HG03342 (cell line): ENCODE results near the gene KCTD1.
"Not testable (repeated sequence)": the region's sequence is repeated elsewhere in the genome, so short reads cannot be mapped to it uniquely, and the experiment has no call there.

ENCODE experiments used
- ATAC-seq: cut with Tn5 transposase; IDR thresholded peaks from one replicate; pipeline ENCODE4 v1.9.1; 2021; ENCODE audit warnings: mild to moderate bottlenecking, moderate library complexity; ENCODE audit not compliant: unreplicated experiment

KCTD1 gene

GRCh38 chr18:26460449-26461091 is 87.8 kb downstream of the KCTD1 start:
- peak; percentile 72 for ATAC-seq

- ATAC-seq = no peak
These were observed 88.5 kb downstream of the KCTD1 start for GRCh38 chr18:26459884-26460283.

- no peak for ATAC-seq
These were observed 89.0 kb downstream of the KCTD1 start for GRCh38 chr18:26459340-26459739.

GRCh38 chr18:26458526-26459232 is 89.7 kb downstream of the KCTD1 start:
- ATAC-seq = peak; percentile 43

GRCh38 chr18:26457611-26458353 is 90.6 kb downstream of the KCTD1 start:
- ATAC-seq = no peak

GRCh38 chr18:26457195-26457594 is 91.2 kb downstream of the KCTD1 start:
- no peak for ATAC-seq

- ATAC-seq = no peak
These were observed 92.3 kb downstream of the KCTD1 start for GRCh38 chr18:26456070-26456491.

- no peak for ATAC-seq
These were observed 92.7 kb downstream of the KCTD1 start for GRCh38 chr18:26455639-26456038.

- no peak for ATAC-seq
These were observed 93.7 kb downstream of the KCTD1 start for GRCh38 chr18:26454616-26455015.

GRCh38 chr18:26454192-26454591 is 94.2 kb downstream of the KCTD1 start:
- no peak for ATAC-seq

- ATAC-seq = peak; percentile 40
These were observed 94.9 kb downstream of the KCTD1 start for GRCh38 chr18:26453386-26453901.

GRCh38 chr18:26450989-26451682 is 97.2 kb downstream of the KCTD1 start:
- ATAC-seq = no peak

GRCh38 chr18:26448714-26449159 is 99.6 kb downstream of the KCTD1 start:
- no peak for ATAC-seq

- no peak for ATAC-seq
These were observed 104.5 kb downstream of the KCTD1 start for GRCh38 chr18:26443853-26444252.

GRCh38 chr18:26442126-26442525 is 106.2 kb downstream of the KCTD1 start:
- ATAC-seq = no peak

- no peak for ATAC-seq
These were observed 107.7 kb downstream of the KCTD1 start for GRCh38 chr18:26440644-26441043.

GRCh38 chr18:26439537-26439936 is 108.8 kb downstream of the KCTD1 start:
- ATAC-seq = no peak

GRCh38 chr18:26438980-26439379 is 109.4 kb downstream of the KCTD1 start:
- ATAC-seq = peak; percentile 99

GRCh38 chr18:26437634-26438033 is 110.7 kb downstream of the KCTD1 start:
- not testable (repeated sequence) for ATAC-seq

- ATAC-seq = no peak
These were observed 111.9 kb downstream of the KCTD1 start for GRCh38 chr18:26436176-26437051.
